ENCODE data around the gene IQCK.

DNA sequence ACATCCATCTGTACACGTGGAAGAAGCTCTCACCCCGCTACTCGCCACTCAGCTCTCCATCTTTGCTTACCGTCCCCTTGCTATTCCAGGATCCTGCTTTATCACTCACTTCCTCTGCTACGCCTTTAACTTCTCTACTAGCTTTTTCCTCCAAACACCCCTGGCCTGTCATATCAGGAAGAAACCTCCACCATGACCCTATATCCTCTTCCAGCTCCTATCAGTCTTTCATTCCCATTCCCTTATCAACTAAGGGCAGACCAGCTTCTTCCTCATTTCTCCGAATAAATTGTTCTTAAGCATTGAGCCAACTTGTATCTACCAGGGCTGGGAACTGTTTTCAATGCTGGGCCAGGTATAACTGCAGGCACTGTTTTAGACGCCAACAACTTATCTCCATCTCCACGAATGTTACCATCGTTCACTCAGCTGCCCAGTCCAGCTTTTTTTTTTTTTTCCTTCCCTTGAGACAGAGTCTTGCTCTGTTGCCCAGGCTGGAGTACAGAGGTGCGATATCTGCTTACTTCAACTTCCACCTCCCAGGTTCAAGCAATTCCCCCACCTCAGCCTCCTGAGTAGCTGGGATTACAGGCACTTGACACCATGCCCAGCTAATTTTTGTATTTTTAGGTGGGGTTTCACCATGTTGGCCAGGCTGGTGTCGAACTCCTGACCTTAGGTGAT, 4.3 kb downstream of the IQCK start:
- TF ChIP-seq, protein P1, sequence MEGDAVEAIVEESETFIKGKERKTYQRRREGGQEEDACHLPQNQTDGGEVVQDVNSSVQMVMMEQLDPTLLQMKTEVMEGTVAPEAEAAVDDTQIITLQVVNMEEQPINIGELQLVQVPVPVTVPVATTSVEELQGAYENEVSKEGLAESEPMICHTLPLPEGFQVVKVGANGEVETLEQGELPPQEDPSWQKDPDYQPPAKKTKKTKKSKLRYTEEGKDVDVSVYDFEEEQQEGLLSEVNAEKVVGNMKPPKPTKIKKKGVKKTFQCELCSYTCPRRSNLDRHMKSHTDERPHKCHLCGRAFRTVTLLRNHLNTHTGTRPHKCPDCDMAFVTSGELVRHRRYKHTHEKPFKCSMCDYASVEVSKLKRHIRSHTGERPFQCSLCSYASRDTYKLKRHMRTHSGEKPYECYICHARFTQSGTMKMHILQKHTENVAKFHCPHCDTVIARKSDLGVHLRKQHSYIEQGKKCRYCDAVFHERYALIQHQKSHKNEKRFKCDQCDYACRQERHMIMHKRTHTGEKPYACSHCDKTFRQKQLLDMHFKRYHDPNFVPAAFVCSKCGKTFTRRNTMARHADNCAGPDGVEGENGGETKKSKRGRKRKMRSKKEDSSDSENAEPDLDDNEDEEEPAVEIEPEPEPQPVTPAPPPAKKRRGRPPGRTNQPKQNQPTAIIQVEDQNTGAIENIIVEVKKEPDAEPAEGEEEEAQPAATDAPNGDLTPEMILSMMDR (IDR thresholded peaks at IDR 0.05): no peak
- TF ChIP-seq, protein P2, sequence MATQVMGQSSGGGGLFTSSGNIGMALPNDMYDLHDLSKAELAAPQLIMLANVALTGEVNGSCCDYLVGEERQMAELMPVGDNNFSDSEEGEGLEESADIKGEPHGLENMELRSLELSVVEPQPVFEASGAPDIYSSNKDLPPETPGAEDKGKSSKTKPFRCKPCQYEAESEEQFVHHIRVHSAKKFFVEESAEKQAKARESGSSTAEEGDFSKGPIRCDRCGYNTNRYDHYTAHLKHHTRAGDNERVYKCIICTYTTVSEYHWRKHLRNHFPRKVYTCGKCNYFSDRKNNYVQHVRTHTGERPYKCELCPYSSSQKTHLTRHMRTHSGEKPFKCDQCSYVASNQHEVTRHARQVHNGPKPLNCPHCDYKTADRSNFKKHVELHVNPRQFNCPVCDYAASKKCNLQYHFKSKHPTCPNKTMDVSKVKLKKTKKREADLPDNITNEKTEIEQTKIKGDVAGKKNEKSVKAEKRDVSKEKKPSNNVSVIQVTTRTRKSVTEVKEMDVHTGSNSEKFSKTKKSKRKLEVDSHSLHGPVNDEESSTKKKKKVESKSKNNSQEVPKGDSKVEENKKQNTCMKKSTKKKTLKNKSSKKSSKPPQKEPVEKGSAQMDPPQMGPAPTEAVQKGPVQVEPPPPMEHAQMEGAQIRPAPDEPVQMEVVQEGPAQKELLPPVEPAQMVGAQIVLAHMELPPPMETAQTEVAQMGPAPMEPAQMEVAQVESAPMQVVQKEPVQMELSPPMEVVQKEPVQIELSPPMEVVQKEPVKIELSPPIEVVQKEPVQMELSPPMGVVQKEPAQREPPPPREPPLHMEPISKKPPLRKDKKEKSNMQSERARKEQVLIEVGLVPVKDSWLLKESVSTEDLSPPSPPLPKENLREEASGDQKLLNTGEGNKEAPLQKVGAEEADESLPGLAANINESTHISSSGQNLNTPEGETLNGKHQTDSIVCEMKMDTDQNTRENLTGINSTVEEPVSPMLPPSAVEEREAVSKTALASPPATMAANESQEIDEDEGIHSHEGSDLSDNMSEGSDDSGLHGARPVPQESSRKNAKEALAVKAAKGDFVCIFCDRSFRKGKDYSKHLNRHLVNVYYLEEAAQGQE (IDR thresholded peaks at IDR 0.05; ENCODE audit: insufficient read depth in 1 of 2, low read depth in 2 of 2, low read length in 1 of 2): no peak
- TF ChIP-seq POLR2AphosphoS5 (IDR thresholded peaks at IDR 0.05; ENCODE audit: low read depth, low read length) (no peak), SIN3A (IDR thresholded peaks at IDR 0.05; ENCODE audit: borderline replicate concordance, insufficient read depth, low read depth, low read length) (no peak)

Data from Panc1 (cell line).